NB4 (cell line): ENCODE results near the gene RAD51B.

ENCODE experiments used
- CTCF ChIP-seq: IDR thresholded peaks from one replicate; pipeline ENCODE4 v1.5.1; 2012; ENCODE audit warnings: low read depth, low read length
- MAX ChIP-seq: IDR thresholded peaks from 2 replicates; pipeline ENCODE4 v1.6.1; 2011; ENCODE audit warnings: low read depth, low read length

- TF ChIP-seq CTCF (no peak), MAX (no peak)
Observed at GRCh38 chr14:68522510-68523325, 703.1 kb downstream of the RAD51B start.
